Jurkat, Clone E6-1 (cell line): ENCODE measurements around the gene POLQ.
"Not testable (repeated sequence)": the region's sequence is repeated elsewhere in the genome, so short reads cannot be mapped to it uniquely, and the experiment has no call there.

Source experiments
- DNase-seq: peaks from one replicate; pipeline ENCODE4 v3.0.0-alpha.2; 2011; ENCODE audit warnings: low read depth, low spot score
- H3K4me3 ChIP-seq: 2 replicates; pipeline ENCODE4 v1.5.1; 2011; ENCODE audit warnings: mild to moderate bottlenecking, low read length, control low read depth, moderate library complexity

Gene POLQ

GRCh38 chr3:121436641-121437040 is 109.1 kb downstream of the POLQ start:
- no peak for DNase-seq
- H3K4me3 ChIP-seq, result no peak overlapping the region

GRCh38 chr3:121436074-121436473 is 109.7 kb downstream of the POLQ start:
- no peak overlapping the region for H3K4me3 ChIP-seq
- no peak for DNase-seq

GRCh38 chr3:121431726-121432517 is 113.9 kb downstream of the POLQ start:
- H3K4me3 ChIP-seq, result no peak overlapping the region
- DNase-seq, result peak; percentile 90

GRCh38 chr3:121430664-121431215 is 115.0 kb downstream of the POLQ start:
- DNase-seq, result no peak
- no peak overlapping the region for H3K4me3 ChIP-seq

GRCh38 chr3:121424549-121424948 is 121.2 kb downstream of the POLQ start:
- DNase-seq, result no peak
- H3K4me3 ChIP-seq, result no peak overlapping the region

GRCh38 chr3:121418182-121418581 is 127.6 kb downstream of the POLQ start:
- H3K4me3 ChIP-seq, result no peak overlapping the region
- no peak for DNase-seq

GRCh38 chr3:121414924-121415323 is 130.9 kb downstream of the POLQ start:
- DNase-seq, result no peak
- H3K4me3 ChIP-seq, result no peak overlapping the region

- DNase-seq, result no peak
- no peak overlapping the region for H3K4me3 ChIP-seq
These were observed 134.3 kb downstream of the POLQ start for GRCh38 chr3:121411523-121411922.

- DNase-seq, result no peak
- H3K4me3 ChIP-seq, result no peak overlapping the region
These were observed 140.2 kb downstream of the POLQ start for GRCh38 chr3:121405631-121406030.

- H3K4me3 ChIP-seq, result no peak overlapping the region
- DNase-seq, result no peak
These were observed 146.0 kb downstream of the POLQ start for GRCh38 chr3:121399820-121400219.

GRCh38 chr3:121398051-121398450 is 147.7 kb downstream of the POLQ start:
- DNase-seq, H3K4me3 ChIP-seq: not testable (repeated sequence)

GRCh38 chr3:121395967-121396366 is 149.8 kb downstream of the POLQ start:
- not testable (repeated sequence) for H3K4me3 ChIP-seq, DNase-seq

- H3K4me3 ChIP-seq, DNase-seq: not testable (repeated sequence)
These were observed 157.5 kb downstream of the POLQ start for GRCh38 chr3:121388308-121388707.
